Pancreas (tissue), 10 donors: ENCODE measurements around the gene DTX3. TPM values are rescaled to one million over a fixed set of nuclear protein-coding genes. Genes with fewer than 3 reads are reported as not detected.

Experiments
- ATAC-seq, 4 donors: fragments of 200-7000 bp; cut with Tn5 transposase; one replicate each; pipeline versions ENCODE4 v1.8.0 to v1.9.1; 2020; ENCODE audit warnings: mild to moderate bottlenecking in 4 of 4, moderate library complexity in 4 of 4
- DNase-seq, 6 donors: peaks; one replicate each; pipeline ENCODE4 v3.0.0-alpha.2; 2020
- FAIRE-seq: peaks from 2 replicates; lab custom pipeline; 2012; peaks lifted over from hg19 to GRCh38; lab: Jason Lieb, UNC
- H3K27ac ChIP-seq, 4 donors: fragments of 200-600 bp; sonication (generic); 1 replicate in 3 of 4; 2 replicates in 1 of 4; pipeline versions ENCODE4 v1.5.0 to v1.8.0; 2020
- H3K27me3 ChIP-seq, 4 donors: fragments of 200-600 bp; one replicate each; pipeline ENCODE4 v1.8.0; 2021
- H3K36me3 ChIP-seq, 3 donors: fragments of 200-600 bp; sonication (generic) in 1 of 3; one replicate each; pipeline versions ENCODE4 v1.5.0 to v1.8.0; 2020 to 2021
- H3K4me1 ChIP-seq, 3 donors: fragments of 200-600 bp; one replicate each; pipeline ENCODE4 v1.8.0; 2021
- H3K4me3 ChIP-seq, 4 donors: fragments of 200-600 bp; sonication (generic) in 2 of 4; one replicate each; pipeline versions ENCODE4 v1.5.0 to v1.8.0; 2020 to 2021
- H3K9me3 ChIP-seq, 4 donors: fragments of 200-600 bp; one replicate each; pipeline ENCODE4 v1.8.0; 2021
- WGBS, 2 donors: extraction: QIAGEN DNeasy Blood & Tissue Kit; methylation state at CpG; one replicate each; pipeline ENCODE4 v1.1.7; 2013; 5-methylcytosine and 5-hydroxymethylcytosine counted together
- intact Hi-C, 3 donors: fragments of 100-400 bp; cut with DNase I; formaldehyde crosslinking; loops; one replicate each; pipeline versions ENCODE4 v1.11.1 to v1.14.2; 2022
- polyA plus RNA-seq, 2 donors: library from polyadenylated mRNA; stranded (reverse); fragments of 200-250 nt; gene quantifications; one replicate each; pipeline ENCODE4 v1.2.3, GENCODE V29; 2013
- total RNA-seq, 6 donors: library from RNA; stranded (reverse); fragmentation: NEBNext Ultra II Directional in 4 of 6; extraction: Animal tissue kit (Norgen Biotek cat#: 25700) in 4 of 6; gene quantifications; one replicate each; pipeline versions ENCODE4 v1.2.1 to v1.2.4, GENCODE V29; 2021 to 2023
- TF ChIP-seq, protein P1 (sequence below), 4 donors: fragments of 200-600 bp; sonication (generic) in 3 of 4; IDR thresholded peaks; one replicate each; pipeline versions ENCODE4 v1.5.0 to v1.8.0; 2021; ENCODE audit warnings: antibody characterized with exemption in 4 of 4
- donor health status: healthy with polysubstance abuse.
- donor health status: DM: no; HTN: no; CAD: no; lungs with moderate emphysema.
- donor health status: DM: no; HTN: no; CAD: no.
- donor health status: control.
- donor health status: control.
- donor health status: Bipolar disorder and iron deficiency.
- donor health status: DM: yes; HTN: yes; CAD: no.
- donor health status: DM: no; HTN: no; CAD: no.
- donor health status: DM: no; HTN: no; CAD: no.
- donor health status: DM: yes; HTN: yes; CAD: no.

DTX3 gene
- total and polyA plus RNA-seq, 8 donors: 9.0 to 71.7 (median 13.5) TPM

GRCh38 chr12:57614178-57614947, 9.7 kb downstream of the DTX3 start:
- H3K4me1 ChIP-seq: no peaks in the 10 kb centered on the region
- H3K27me3 ChIP-seq: no peaks in the 10 kb centered on the region
- H3K9me3 ChIP-seq: no peaks in the 10 kb centered on the region
- ATAC-seq (no peak), FAIRE-seq (no peak), DNase-seq (no peak)
- TF ChIP-seq, protein P1, sequence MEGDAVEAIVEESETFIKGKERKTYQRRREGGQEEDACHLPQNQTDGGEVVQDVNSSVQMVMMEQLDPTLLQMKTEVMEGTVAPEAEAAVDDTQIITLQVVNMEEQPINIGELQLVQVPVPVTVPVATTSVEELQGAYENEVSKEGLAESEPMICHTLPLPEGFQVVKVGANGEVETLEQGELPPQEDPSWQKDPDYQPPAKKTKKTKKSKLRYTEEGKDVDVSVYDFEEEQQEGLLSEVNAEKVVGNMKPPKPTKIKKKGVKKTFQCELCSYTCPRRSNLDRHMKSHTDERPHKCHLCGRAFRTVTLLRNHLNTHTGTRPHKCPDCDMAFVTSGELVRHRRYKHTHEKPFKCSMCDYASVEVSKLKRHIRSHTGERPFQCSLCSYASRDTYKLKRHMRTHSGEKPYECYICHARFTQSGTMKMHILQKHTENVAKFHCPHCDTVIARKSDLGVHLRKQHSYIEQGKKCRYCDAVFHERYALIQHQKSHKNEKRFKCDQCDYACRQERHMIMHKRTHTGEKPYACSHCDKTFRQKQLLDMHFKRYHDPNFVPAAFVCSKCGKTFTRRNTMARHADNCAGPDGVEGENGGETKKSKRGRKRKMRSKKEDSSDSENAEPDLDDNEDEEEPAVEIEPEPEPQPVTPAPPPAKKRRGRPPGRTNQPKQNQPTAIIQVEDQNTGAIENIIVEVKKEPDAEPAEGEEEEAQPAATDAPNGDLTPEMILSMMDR (IDR thresholded peaks at IDR 0.05): no peak
- no peaks in the 10 kb centered on the region for H3K36me3 ChIP-seq
- no peak overlapping the region for H3K4me3 ChIP-seq
- H3K27ac ChIP-seq: no peak overlapping the region
- 58 to 69% methylated on average over 14 of the region's 14 CpGs for WGBS, 2 donors
- intact Hi-C loops: no loop called here

DNA sequence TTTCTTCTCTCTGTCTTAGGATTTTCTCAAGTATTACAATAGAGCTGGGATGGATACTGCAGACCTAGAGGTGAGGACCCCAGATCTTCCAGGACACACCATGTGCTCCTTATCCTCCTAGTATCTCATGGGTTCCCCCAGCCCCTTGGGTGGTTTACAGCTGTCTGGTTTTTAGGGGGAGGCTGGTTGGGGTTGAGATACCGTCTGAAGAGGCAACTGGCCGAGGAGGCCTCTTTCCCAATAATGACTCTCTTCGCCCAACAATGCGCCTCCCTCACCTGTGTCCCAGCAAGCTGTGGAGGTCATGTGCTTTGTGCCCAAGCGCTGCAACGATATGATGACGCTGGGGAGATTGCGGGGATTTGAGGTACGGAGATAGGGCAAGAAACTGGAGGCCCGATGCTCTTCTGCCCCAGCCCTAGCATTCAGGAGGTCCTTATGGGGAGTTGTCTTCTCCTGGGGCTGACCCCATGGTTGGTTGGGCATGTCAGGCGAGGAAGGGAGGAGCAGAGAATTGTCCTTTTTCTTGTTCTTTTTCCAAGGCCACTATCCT, 10.4 kb downstream of the DTX3 start:
- DNase-seq (no peak), ATAC-seq (no peak), FAIRE-seq (no peak)
- intact Hi-C loops: no loop called here
- Histone ChIP-seq H3K9me3 (no peaks in the 10 kb centered on the region), H3K4me1 (no peaks in the 10 kb centered on the region), H3K4me3 (no peak overlapping the region), H3K27me3 (peaks cover 0 to 3% (median 0%) of the 10 kb centered on the region in 4 donors), H3K27ac (no peak overlapping the region), H3K36me3 (no peaks in the 10 kb centered on the region)
- WGBS, 2 donors: 84% methylated on average over 11 of the region's 11 CpGs
- TF ChIP-seq, protein P1 (IDR thresholded peaks at IDR 0.05): no peak

DNA sequence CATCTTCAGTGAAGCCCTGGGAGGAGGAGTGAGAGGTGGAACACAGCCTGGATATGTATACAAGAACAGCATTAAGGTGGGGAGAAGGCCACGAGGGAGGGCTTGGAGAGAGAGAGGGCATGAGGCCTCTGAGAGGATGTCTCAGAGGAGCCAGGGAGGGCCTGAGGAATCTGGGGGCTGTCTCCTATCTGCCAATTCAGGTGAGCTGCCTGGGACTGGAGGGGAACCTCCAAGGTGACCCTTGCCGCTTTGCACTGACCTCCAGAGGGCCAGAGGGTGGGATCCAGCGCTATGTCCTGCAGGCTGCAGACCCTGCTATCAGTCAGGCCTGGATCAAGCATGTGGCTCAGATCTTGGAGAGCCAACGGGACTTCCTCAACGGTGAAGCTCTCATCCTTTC, 11.0 kb downstream of the DTX3 start:
- Histone ChIP-seq H3K9me3 (no peaks in the 10 kb centered on the region), H3K4me3 (no peak overlapping the region), H3K27ac (no peak overlapping the region), H3K27me3 (peaks cover 0 to 9% (median 2%) of the 10 kb centered on the region in 4 donors), H3K36me3 (no peaks in the 10 kb centered on the region), H3K4me1 (no peaks in the 10 kb centered on the region)
- no peak for DNase-seq
- no peak for FAIRE-seq
- intact Hi-C loops: no loop called here
- TF ChIP-seq, protein P1 (IDR thresholded peaks at IDR 0.05): no peak
- WGBS, 2 donors: 83 to 85% methylated on average over 5 of the region's 5 CpGs
- no peak for ATAC-seq

GRCh38 chr12:57616383-57617101, 11.9 kb downstream of the DTX3 start:
- Histone ChIP-seq H3K27me3 (peaks cover 0 to 9% (median 5%) of the 10 kb centered on the region in 4 donors), H3K4me1 (peaks cover 0 to 3% (median 0%) of the 10 kb centered on the region in 3 donors), H3K27ac (no peak overlapping the region), H3K4me3 (no peak overlapping the region), H3K36me3 (no peaks in the 10 kb centered on the region), H3K9me3 (no peaks in the 10 kb centered on the region)
- 85 to 94% methylated on average over 3 of the region's 3 CpGs for WGBS, 2 donors
- intact Hi-C loops: no loop called here
- DNase-seq (no peak), ATAC-seq (no peak), FAIRE-seq (no peak)
- TF ChIP-seq, protein P1 (IDR thresholded peaks at IDR 0.05): no peak
